SK-N-SH treated with all-trans-retinoic acid at 6 μM for 48 hours (cell line): ENCODE results near the gene STK32B.

Source experiments
- ISL1 ChIP-seq: fragments of 250-450 bp; sonication (Bioruptor Pico); IDR thresholded peaks from 2 replicates; pipeline ENCODE4 v2.1.2; 2022; ENCODE audit warnings: mild to moderate bottlenecking, moderate library complexity
- ZC3H10 ChIP-seq: fragments of 250-450 bp; sonication (Bioruptor Pico); IDR thresholded peaks from 2 replicates; pipeline ENCODE4 v1.5.1; 2021; ENCODE audit warnings: mild to moderate bottlenecking, moderate library complexity

DNA sequence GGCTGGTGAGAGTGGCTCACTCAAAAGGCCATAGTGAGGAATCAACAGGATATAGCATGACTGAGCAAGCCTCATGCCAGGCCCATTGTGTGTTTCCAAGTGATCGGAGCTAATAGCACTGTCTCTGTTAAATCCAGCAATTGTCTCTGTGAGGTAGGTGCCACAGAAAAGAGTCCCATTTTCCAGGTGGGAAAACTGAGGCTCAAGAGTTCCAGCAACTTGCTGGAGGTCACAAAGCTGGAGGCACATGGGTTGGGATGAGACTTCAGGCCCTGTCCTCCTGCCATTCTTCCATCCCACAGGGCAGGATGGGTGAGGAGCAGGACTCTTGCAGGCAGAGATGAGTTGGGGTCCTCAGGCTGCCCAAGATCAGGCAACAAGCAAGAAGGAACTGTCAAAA lies 30.9 kb upstream of the STK32B start:
- TF ChIP-seq ZC3H10 (CRISPR knock-in tag), result no peak
- TF ChIP-seq ISL1, result no peak
